ENCODE measurements around the gene CFAP44. TPM values are rescaled to one million over a fixed set of nuclear protein-coding genes. Genes with fewer than 3 reads are reported as not detected.
"Not testable (repeated sequence)": the region's sequence is repeated elsewhere in the genome, so short reads cannot be mapped to it uniquely, and the experiment has no call there.

CFAP44 gene, protein sequence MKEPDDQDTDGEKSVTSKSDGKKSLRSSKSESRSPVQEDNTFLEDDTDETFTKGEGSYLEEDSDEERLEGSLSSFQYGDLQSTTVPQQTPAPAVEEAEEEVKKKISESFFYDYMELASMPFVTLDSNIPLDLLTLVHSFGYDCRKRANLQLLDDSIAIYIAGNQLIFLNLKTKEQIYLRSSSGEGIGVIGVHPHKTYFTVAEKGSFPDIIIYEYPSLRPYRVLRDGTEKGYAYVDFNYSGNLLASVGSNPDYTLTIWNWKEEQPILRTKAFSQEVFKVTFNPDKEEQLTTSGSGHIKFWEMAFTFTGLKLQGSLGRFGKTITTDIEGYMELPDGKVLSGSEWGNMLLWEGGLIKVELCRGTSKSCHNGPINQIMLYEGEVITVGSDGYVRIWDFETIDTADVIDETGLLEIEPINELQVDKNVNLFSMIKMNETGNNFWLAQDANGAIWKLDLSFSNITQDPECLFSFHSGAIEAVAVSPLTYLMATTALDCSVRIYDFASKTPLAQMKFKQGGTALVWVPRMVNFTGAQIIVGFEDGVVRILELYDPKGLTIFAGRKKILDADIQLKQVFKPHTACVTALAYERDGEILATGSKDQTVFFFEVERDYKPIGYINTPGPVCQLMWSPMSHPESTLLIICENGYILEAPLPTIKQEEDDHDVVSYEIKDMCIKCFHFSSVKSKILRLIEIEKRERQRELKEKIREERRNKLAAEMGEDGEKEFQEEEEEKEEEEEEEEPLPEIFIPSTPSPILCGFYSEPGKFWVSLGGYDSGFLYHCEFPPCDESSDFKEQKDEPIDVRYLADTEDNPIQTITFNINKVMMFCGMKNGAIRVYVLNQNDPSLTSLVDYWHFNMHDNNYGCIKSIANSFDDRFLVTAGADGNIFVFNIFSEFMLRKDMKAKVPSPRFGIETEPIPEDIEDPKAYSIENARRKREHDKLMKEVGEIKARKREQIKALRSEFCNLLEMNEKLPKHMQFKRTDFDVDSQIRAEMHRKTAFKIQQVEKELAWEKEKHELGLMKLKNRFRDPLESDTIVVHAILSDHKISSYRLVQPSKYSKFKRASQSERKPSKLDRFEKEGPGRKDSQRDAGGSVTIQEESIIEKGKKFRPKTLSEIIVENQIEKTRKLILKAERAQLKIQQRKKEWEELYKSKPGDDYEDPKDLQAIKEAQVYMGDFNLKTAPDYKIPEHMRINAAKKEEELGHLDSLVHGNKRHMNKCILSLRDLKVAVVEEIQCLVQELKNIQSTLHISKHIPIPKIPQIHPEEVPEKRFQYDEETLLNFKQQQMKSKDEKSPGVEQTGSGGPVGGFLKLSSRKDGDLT (N-terminal part only)
- polyA plus RNA-seq (2013, experiment 1 of 2; ENCODE audit: insufficient read length): 1.2 TPM
- 1.7 TPM for polyA plus RNA-seq (2013, experiment 2 of 2; ENCODE audit: insufficient read length)

DNA sequence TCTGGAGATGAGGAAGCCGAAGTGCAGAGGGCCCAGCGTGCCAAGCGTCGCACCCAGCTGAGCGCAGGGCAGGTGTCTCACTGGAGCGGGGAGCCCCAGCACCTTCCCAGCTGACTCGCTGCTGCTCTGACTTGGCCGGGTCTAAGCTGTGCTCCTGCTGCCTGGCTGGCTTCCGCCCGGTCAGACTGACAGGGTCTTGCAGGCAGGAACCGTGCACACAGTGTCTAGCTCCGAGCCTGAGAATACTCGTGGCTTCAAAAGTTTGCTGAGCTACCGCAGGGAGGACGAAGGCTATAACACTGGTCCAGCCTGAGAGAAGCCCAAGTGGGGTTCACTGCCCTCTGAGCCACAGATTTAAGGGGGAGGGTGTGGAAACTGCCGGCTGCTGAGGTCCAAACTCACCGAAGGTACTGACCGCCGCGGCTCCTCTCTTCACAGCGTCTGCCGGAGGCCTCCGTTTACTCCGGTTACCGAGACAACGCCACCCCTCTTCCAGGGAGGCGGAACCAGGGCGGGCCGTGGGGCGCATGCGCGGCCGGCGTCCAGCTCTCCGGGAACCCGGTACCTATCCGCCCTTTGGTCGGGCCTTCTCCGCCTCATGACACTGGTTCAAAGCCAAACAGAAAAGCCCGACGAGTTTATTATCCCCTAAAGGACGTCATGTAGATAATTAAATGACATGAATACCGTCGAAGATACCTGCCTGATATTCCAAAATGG is at the start of gene CFAP44:
Gene CFAP44, minus strand, starts transcription at position 443 of the 720 bp plus-strand sequence. CDS start 7,829 bp downstream, outside the sequence.
- peak; percentile 69 for DNase-seq

DNA sequence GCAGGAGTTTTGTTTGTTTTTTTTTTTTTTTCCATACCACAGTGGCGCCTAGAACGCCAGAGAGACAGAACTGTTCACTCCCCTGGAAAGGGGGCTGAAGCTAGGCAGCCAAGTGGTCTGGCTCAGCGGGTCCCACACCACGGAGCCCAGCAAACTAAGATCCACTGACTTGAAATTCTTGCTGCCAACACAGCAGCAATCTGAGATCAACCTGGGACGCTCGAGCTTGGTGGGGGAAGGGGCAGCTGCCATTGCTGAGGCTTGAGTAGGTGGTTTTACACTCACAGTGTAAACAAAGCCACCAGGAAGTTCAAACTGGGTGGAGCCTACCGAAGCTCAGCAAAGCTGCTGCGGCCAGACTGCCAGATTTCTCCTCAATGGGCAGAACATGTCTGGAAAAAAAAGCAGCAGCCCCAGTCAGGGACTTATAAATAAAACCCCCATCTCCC is 43.9 kb upstream of the CFAP44 start:
- DNase-seq: no peak

DNA sequence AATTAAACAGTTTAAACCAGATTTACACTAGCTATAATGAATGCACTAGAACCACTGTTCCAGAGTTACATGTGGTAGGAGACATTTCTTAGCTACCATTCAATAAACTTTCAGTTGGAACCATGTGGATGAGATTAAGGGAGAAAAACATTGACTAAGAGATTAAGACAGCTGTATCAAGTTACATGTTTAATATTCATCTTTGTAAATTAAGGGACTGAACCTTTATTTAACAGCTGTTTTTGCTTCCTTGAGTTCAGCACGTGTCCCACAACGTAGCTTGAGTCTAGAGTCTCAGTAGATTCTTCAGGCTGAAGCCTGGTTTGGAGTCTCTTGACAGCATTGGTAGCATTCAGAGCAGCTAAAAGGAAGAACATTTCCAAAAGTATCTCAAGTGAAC is 27.2 kb upstream of the CFAP44 start:
- peak; percentile 4 for DNase-seq

DNA sequence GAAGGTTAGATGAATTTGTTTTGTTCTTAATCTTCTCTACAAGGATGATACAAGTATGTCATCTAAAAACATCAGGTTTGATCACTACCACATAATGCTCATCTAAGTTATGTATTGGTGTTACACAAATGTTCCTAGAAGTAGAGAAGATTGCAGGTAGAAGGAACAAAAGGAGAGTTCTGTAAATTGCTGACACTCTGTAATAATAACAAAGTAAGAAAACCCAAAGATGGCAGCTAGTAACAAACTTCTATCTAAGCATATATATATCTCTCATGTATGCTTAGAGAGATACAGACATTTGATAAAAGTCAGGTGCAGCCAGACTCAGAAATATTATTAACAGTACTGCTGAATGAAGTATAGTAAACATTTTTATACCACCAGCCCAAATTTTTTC is 20.2 kb upstream of the CFAP44 start:
- DNase-seq: no peak

DNA sequence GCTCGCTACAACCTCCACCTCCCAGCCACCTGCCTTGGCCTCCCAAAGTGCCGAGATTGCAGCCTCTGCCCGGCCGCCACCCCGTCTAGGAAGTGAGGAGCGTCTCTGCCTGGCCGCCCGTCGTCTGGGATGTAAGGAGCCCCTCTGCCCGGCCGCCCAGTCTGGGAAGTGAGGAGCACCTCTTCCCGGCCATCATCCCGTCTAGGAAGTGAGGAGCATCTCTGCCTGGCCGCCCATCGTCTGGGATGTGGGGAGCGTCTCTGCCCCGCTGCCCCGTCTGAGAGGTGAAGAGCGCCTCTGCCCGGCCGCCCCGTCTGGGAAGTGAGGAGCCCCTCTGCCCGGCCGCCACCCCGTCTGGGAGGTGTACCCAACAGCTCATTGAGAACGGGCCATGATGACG is 17.3 kb upstream of the CFAP44 start:
- not testable (repeated sequence) for DNase-seq

DNA sequence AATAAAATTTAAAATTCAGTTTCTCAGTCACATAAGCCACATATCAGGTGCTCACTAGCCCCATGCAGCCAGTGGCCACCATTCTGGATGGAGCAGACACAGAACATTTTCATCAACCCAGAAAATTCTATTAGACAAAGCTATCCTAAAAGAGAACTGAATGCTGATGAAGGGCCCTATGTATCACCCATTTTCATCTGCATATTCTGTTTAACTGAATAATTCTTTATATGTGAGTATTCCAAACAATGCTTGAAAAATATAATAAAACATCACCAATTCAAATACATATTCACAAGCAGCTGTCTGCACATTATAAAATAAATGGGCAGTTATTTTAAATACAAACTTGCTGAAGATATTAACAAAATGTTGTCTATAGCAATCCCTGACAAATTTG is 14.2 kb upstream of the CFAP44 start:
- no peak for DNase-seq

DNA sequence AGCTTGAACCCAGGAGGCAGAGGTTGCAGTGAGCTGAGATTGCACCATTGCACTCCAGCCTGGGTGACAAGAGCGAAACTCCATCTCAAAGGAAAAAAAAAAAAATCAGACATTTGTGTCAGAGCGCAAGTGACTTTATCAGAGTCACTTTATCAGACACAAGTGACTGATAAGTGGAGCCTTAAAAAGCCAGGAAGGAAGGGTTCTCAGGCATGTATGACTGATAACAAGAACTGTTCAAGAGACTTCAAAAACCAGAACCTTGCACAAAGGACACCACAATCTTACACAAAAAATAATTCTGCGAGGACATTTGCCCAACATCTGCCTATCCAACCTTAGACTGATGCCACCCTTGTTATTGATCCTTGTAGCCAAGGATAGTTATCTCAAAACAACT is 13.3 kb upstream of the CFAP44 start:
- DNase-seq: no peak

DNA sequence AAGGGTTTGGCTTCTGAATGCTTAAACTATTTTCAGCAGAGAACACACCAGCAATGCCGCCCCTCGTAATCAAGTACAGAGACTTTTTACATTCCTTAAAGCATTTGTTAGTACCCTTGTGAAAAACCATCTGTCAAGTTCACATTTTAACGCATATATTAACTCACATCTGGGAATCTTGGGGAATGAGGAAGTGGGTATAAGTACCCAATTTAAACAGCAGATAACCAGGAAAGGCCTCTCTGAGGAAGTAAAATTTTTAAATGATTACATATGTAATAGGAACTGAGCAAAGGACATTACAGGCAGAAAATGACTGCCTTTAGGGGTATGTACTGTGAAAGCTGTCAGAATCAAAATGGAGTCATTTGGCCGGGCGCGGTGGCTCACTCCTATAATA is 12.8 kb upstream of the CFAP44 start:
- DNase-seq: peak; percentile 31

DNA sequence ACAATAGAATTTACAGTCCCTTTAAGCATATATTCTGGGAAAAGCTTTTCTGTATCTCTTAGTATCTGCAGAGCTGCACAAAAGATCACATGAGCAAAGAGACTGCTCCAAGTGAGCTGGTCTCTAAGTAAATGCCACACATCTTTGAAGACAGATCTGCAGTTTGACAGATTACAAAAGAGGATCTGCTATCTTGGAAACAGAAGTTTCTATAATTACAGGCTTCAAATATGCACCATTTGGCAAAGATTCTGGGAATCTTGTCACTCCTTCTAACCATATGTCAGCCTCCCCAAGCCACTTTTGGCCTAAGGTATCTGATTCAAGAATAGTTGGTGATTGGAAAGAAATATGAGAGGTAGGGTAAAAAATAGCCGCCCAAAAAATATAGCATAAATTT is 9.6 kb upstream of the CFAP44 start:
- DNase-seq: no peak

DNA sequence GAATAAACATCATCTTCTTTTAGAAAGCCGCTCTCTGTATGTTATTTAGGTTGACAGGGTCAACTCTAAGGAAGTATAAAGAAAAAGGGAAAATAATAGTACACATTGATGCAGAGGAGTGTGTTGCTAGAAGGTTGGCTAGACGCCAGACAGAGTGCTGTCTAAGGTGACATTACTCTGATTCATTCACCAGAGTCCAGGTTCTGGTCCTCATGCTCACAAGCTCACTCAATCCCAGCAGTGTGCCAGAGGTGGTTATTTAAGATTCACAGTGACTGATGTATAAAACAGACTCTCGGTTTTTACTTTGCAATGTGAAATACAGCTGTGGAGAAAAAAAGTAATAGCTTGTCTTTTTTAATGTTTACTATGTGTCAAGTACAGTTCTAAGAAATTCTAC is 1.7 kb downstream of the CFAP44 start:
- no peak for DNase-seq

DNA sequence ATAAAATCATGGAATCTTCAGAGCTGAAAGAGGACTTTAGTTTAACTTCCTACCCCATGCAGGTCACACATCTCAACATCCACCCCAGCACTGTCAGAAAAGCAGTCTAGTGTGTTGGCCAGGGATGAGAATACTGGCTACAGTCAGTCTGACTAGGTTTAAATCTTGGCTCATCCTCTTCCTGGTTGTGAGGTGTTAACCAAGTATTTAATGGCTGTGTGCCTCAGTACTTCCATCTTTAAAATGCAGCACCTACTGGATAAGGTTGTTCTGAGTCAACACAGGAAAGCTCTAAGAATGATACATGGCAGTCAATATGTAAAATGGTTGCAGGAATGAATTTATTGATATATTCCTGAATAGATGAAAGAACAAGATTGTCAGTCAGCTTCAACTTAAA is 3.1 kb downstream of the CFAP44 start:
- no peak for DNase-seq

DNA sequence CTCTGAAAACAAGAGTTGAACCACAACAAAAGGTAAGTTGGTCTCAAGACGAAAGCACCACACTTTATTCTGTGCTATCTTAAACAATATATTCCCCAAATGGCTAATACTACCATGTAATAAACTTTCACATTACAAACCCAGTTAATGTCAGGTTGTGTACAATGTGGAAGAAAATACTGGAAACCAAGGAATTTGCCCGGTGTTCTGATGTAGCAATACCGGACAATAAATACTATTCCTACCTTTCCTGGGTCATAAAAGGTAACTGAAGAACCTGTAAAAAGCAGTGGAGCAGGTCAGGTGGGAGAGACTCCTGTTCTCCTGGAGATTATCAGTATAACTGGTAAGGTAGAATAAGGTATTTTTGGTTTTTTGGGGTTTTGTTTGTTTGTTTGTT is 3.9 kb downstream of the CFAP44 start:
- DNase-seq: no peak

DNA sequence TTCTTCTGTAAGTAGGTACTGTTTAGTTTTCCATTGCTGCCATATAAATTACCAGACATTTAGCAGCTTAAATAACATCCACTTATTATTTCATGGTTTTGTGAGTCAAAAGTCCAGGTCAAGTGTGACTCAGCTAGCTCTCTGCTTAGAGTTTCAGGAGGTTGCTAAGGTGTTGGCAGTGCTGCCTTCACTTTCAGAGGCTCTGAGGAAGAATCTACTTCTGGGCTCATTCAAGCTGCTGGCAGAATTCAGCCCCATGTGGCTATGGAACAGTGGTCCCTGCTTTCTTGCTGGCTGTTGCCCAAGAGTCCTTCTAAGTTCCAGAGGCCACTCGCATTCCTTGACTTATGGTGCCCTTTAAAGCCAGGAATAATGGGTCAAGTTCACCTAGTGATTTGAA is 4.5 kb downstream of the CFAP44 start:
- DNase-seq: peak; percentile 36

DNA sequence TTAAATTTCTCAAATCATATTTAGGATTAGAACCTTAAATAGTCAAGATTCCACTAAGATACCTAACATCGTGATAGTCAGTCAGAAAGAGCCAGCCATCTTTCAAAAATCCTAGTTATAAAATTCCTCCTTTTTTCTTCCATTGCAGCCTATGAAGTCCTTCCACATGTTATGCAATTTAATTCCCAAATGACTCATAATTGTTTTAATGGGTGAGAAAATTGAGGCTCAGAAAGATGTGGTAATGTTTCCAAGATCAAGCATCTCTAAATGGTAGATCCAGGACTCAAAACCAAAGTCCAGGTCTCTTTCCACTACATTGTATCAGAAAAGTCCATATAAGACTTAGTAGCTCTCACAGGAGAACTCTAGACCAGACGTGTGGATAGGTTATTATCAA is 9.5 kb downstream of the CFAP44 start:
- no peak for DNase-seq

DNA sequence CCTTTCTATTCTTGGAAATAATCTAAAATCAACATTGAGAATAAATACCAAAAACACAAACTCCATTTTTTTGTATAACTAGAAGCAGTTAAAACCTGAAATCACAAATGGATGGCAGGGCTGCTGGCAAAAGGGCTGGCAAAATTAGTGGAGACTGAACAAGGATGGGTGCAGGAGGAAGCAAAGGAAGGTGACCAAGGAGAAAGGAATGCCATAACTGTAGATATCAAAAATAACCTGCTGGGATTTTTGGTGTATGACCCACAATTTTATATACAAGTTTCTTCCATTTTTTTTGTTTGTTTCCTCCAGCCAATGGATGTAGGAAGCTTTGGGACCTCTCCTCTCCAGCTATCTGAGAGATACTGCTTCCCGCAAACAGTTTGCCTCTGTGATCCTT is 12.7 kb downstream of the CFAP44 start:
- no peak for DNase-seq

DNA sequence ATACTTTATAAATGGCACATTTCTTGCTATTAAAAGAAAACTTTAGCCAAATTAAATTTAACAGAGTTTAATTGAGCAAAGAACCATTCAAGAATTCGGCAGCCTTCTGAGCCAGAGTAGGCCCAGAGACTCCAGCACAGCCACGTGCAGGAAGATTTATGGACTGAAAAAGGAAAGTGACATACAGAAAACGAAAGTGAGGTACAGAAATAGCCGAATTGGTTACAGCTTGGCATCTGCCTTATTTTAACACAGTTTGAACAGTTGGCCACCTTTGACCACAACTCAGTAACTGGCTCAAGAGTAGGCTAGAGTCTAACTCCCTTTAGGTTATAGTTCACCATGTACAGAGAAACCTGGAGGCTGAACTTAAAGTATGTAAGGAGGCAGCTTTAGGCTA is 17.6 kb downstream of the CFAP44 start:
- no peak for DNase-seq

DNA sequence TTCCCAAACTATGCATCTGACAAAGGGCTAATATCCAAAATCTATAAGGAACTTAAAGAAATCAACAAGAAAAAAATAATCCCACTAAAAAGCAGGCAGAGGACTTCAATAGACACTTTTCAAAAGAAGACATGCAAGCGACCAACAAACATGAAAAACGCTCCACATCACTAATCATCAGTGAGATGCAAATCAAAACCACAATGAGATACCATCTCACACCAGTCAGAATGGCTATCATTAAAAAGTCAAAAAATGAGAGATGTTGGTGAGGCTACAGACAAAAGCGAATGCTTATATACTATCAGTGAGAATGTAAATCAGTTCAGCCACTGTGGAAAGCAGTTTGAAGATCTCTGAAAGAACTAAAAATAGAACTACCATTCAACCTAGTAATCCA is 20.2 kb downstream of the CFAP44 start:
- no peak for DNase-seq

DNA sequence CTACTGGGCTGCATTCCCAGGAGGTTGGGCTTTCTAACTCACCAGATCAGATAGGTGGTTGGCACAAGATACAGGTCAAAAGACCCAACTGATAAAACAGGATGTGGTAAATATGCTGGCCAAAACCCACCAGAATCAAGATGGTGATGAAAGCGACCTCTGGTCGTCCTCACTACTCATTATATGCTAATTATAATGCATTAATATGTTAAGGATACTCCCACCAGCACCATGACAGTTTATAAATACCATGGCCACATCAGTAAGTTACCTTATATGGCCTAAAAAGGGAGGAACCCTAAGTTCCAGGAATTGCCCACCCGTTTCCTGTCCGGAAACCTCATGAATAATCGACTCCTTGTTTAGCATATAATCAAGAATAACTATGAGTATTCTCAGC is 31.6 kb downstream of the CFAP44 start:
- no peak for DNase-seq

DNA sequence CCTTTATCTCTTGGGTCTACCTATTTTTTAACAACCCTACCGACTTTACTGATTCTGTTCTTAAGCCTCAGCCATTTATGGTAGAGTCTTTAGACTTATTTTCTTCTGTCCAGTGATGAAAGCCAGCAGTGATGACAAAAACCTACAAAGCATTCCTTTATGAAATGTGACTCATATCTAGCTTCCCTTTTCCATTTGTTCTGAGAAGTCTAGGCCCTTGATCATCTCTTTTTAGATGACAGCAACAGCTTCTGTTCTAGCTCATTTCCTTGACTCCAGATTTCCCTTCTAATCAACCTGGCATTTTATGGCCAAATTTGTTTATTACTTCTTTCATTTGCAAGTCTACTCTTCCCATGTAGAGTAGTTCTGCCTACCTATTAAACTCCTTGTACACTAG is 36.1 kb downstream of the CFAP44 start:
- DNase-seq: peak; percentile 46

DNA sequence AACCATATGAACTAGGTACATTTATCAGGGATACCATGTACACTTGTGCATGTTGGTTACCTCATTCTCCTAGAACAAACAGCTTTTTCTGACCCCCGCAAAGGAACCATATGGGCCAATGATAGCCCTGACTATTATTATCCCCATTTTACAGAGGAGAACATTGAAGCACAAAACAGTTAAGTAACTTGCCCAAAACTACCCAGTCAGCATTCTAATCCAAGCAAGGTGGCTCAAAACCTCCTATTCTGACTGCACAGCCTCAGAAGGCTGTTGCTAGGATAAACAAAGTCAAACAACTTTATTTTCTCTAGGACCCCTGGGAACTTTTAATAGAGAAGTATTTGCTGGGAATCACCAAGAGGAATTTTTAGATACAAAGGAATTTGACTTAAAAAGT is 36.7 kb downstream of the CFAP44 start:
- no peak for DNase-seq

Measured in fibroblast of skin of abdomen (primary cell).